IMR-90 (cell line): ENCODE measurements around the gene NCR2. TPM values are rescaled to one million over a fixed set of nuclear protein-coding genes. Genes with fewer than 3 reads are reported as not detected.
A peak's percentile ranks its signal among the peaks of the same experiment; 100 is the strongest.

Experiments
- CTCF ChIP-seq: conservative IDR thresholded peaks from 2 replicates; pipeline ENCODE4 v1.5.1; 2012; ENCODE audit warnings: mild to moderate bottlenecking, low read depth, low read length, improper control_type of control experiment
- NFE2L2 ChIP-seq: fragments of 150-350 bp; IDR thresholded peaks from 2 replicates; pipeline ENCODE4 v1.6.1; 2016; ENCODE audit warnings: low read depth, mild to moderate bottlenecking, low read length
- RCOR1 ChIP-seq: IDR thresholded peaks from 2 replicates; pipeline ENCODE4 v1.6.1; 2012; ENCODE audit warnings: mild to moderate bottlenecking, low read length, improper control_type of control experiment; ENCODE audit not compliant: insufficient replicate concordance
- polyA plus RNA-seq, 3 experiments: library from polyadenylated mRNA; depleted of rRNA; stranded (reverse); fragments of >200 nt; gene quantifications; 2 replicates each; pipeline ENCODE4 v1.2.3, GENCODE V29; 2012; ENCODE audit warnings: low replicate concordance in 1 of 3
- total RNA-seq: library from RNA; depleted of rRNA; stranded (reverse); fragments of >200 nt; gene quantifications from 2 replicates; pipeline ENCODE4 v1.2.3, GENCODE V29; 2012

NCR2 gene
- total and polyA plus RNA-seq, 2 of the 4 experiments (the other 2 are of a cell fraction): not detected

DNA sequence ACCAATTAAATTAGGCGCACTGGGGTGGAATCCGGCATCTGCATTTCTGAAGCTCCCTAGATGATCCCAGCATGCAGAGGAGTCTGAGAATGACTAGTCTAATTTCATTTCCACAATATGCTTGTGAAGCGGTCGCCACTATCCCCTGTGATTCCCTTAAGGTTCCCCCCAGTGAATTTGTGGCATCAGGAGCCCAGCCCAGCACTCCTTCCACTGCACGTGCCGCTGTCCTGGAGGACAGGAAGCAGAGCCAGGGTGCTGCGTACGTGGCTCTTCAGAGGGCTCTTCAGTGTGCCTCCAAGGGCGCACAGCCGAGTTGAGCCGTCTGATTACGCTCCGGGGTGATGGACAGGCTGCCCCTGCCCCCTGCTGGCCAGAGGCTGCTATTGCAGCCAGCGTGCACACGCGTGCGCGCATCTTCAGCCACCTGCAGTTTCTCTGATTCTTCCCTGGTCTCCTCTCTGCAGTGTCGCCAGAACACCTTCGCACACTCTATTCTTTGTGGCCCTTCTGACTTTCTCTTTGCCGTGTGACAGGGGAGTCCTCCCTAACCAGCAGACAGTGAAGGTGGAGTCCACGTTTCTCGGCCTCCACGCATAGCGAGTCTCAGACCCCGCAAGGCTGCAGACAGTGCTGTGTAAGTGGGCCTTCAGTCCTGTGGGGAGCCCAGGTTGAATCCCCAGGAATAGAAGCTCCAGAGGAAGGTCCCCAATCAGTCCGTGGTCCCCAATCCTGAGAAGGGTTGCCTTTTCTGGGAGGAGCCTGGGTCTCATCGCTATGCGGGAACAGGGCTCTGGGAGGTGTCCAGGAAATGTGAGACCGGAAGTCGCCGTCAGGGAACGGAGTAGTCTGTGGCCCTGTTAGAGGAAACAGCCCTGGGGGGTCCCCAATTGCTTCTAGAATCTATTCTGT lies 16.5 kb upstream of the NCR2 start (continued):
- peak; percentile 98 for TF ChIP-seq CTCF
- TF ChIP-seq NFE2L2: no peak; the same call in 1 of the 2 replicates
- no peak for TF ChIP-seq RCOR1
